HG03575 (cell line): ENCODE results near the gene SUSD1.

Experiments used
- ATAC-seq: cut with Tn5 transposase; IDR thresholded peaks from one replicate; pipeline ENCODE4 v1.9.1; 2021; ENCODE audit not compliant: unreplicated experiment, insufficient number of reproducible peaks, low FRiP score; ENCODE audit errors: extremely low read depth

The SUSD1 gene

GRCh38 chr9:112006361-112007020 is 168.6 kb downstream of the SUSD1 start:
- no peak for ATAC-seq

- ATAC-seq, result no peak
These were observed 169.2 kb downstream of the SUSD1 start for GRCh38 chr9:112005939-112006338.

- ATAC-seq, result no peak
These were observed 171.6 kb downstream of the SUSD1 start for GRCh38 chr9:112003538-112003937.

- no peak for ATAC-seq
These were observed 172.1 kb downstream of the SUSD1 start for GRCh38 chr9:112002847-112003457.

GRCh38 chr9:112002131-112002846 is 172.8 kb downstream of the SUSD1 start:
- no peak for ATAC-seq

GRCh38 chr9:112000743-112001142 is 174.4 kb downstream of the SUSD1 start:
- no peak for ATAC-seq

- ATAC-seq, result no peak
These were observed 175.8 kb downstream of the SUSD1 start for GRCh38 chr9:111999319-111999718.

- ATAC-seq, result no peak
These were observed 177.3 kb downstream of the SUSD1 start for GRCh38 chr9:111997831-111998230.

- no peak for ATAC-seq
These were observed 180.2 kb downstream of the SUSD1 start for GRCh38 chr9:111994831-111995458.

- ATAC-seq, result no peak
These were observed 181.8 kb downstream of the SUSD1 start for GRCh38 chr9:111993319-111993718.

- peak; percentile 69 for ATAC-seq
These were observed 182.6 kb downstream of the SUSD1 start for GRCh38 chr9:111992523-111992922.

GRCh38 chr9:111991179-111991578 is 183.9 kb downstream of the SUSD1 start:
- no peak for ATAC-seq
